Large intestine (tissue), 3 donors: Measurements from ENCODE around the gene CDX1. TPM values are rescaled to one million over a fixed set of nuclear protein-coding genes. Genes with fewer than 3 reads are reported as not detected.

Source experiments
- DNase-seq, 2 donors: peaks; one replicate each; pipeline versions ENCODE4 v3.0.0 to v3.0.0-alpha.2; 2013
- H3K27ac ChIP-seq: one replicate; pipeline ENCODE4 v1.5.1; 2013; ENCODE audit warnings: low read length
- H3K27me3 ChIP-seq: 2 replicates; pipeline ENCODE4 v1.6.1; 2013; ENCODE audit warnings: low read length; ENCODE audit not compliant: control insufficient read depth, insufficient read depth
- H3K36me3 ChIP-seq: 2 replicates; pipeline ENCODE4 v1.6.1; 2013; ENCODE audit warnings: low read length; ENCODE audit not compliant: control insufficient read depth, insufficient read depth
- H3K4me1 ChIP-seq: one replicate; pipeline ENCODE4 v1.6.1; 2013; ENCODE audit warnings: low read length; ENCODE audit not compliant: control insufficient read depth, insufficient read depth
- H3K4me3 ChIP-seq: one replicate; pipeline ENCODE4 v1.5.1; 2013; ENCODE audit warnings: low read length
- H3K9me3 ChIP-seq: one replicate; pipeline ENCODE4 v1.6.1; 2013; ENCODE audit warnings: mild to moderate bottlenecking, low read depth, low read length, moderate library complexity; ENCODE audit not compliant: control insufficient read depth
- WGBS: methylation state at CpG from one replicate; pipeline ENCODE4 v1.1.5; 2013; ENCODE audit warnings: low lambda C conversion rate; ENCODE audit not compliant: insufficient coverage; 5-methylcytosine and 5-hydroxymethylcytosine counted together
- polyA plus RNA-seq: library from polyadenylated mRNA; unstranded; fragments of 120-200 nt; gene quantifications from one replicate; pipeline ENCODE4 v1.2.1, GENCODE V29; 2013

Gene CDX1
- polyA plus RNA-seq, 1 donor: 196 TPM

GRCh38 chr5:150181766-150182545, 15.4 kb downstream of the CDX1 start:
- no CpG with 5 or more reads among the region's 9 CpGs for WGBS

GRCh38 chr5:150182774-150183173, 16.2 kb downstream of the CDX1 start:
- WGBS: no CpG with 5 or more reads among the region's 10 CpGs
- H3K36me3 ChIP-seq: peaks cover 52% of the 10 kb centered on the region
- no peak for DNase-seq
- peaks cover 97% of the 10 kb centered on the region for H3K4me1 ChIP-seq
- H3K27ac ChIP-seq: peak overlapping the region; percentile 90
- no peaks in the 10 kb centered on the region for H3K9me3 ChIP-seq
- H3K27me3 ChIP-seq: no peaks in the 10 kb centered on the region
- no peak overlapping the region for H3K4me3 ChIP-seq

More at GRCh38 chr5:150181766-150182545, 15.4 kb downstream of the CDX1 start:
- Histone ChIP-seq H3K4me3 (no peak overlapping the region), H3K27me3 (no peaks in the 10 kb centered on the region), H3K9me3 (no peaks in the 10 kb centered on the region), H3K27ac (peak overlapping the region; percentile 90), H3K36me3 (peaks cover 52% of the 10 kb centered on the region), H3K4me1 (peaks cover 97% of the 10 kb centered on the region)
- DNase-seq: no peak

- H3K4me1 ChIP-seq: peaks cover 98% of the 10 kb centered on the region
- no CpG with 5 or more reads among the region's 12 CpGs for WGBS
Observed at GRCh38 chr5:150183436-150183835, 16.9 kb downstream of the CDX1 start.

GRCh38 chr5:150184006-150184405, 17.4 kb downstream of the CDX1 start:
- peaks cover 50% of the 10 kb centered on the region for H3K36me3 ChIP-seq
- no CpG with 5 or more reads among the region's 2 CpGs for WGBS
- H3K27ac ChIP-seq: peak overlapping the region; percentile 90
- H3K27me3 ChIP-seq: no peaks in the 10 kb centered on the region
- H3K4me3 ChIP-seq: no peak overlapping the region
- H3K4me1 ChIP-seq: peaks cover 98% of the 10 kb centered on the region
- H3K9me3 ChIP-seq: no peaks in the 10 kb centered on the region
- DNase-seq: no peak

More at GRCh38 chr5:150183436-150183835, 16.9 kb downstream of the CDX1 start:
- no peak overlapping the region for H3K4me3 ChIP-seq
- H3K36me3 ChIP-seq: peaks cover 52% of the 10 kb centered on the region
- H3K27me3 ChIP-seq: no peaks in the 10 kb centered on the region
- no peaks in the 10 kb centered on the region for H3K9me3 ChIP-seq
- DNase-seq: no peak
- peak overlapping the region; percentile 90 for H3K27ac ChIP-seq

GRCh38 chr5:150184990-150185912, 18.7 kb downstream of the CDX1 start:
- DNase-seq: peak; percentile 95 to 98
- peaks cover 10% of the 10 kb centered on the region for H3K27me3 ChIP-seq
- H3K4me1 ChIP-seq: peaks cover 96% of the 10 kb centered on the region
- H3K36me3 ChIP-seq: peaks cover 41% of the 10 kb centered on the region
- no peak overlapping the region for H3K4me3 ChIP-seq
- no CpG with 5 or more reads among the region's 12 CpGs for WGBS
- no peaks in the 10 kb centered on the region for H3K9me3 ChIP-seq
- peak overlapping the region; percentile 90 for H3K27ac ChIP-seq

- Histone ChIP-seq H3K27ac (peak overlapping the region; percentile 90), H3K36me3 (peaks cover 41% of the 10 kb centered on the region), H3K4me1 (peaks cover 92% of the 10 kb centered on the region), H3K9me3 (no peaks in the 10 kb centered on the region), H3K4me3 (no peak overlapping the region), H3K27me3 (peaks cover 18% of the 10 kb centered on the region)
- no CpG with 5 or more reads among the region's 8 CpGs for WGBS
- DNase-seq: no peak
Observed at GRCh38 chr5:150186137-150186536, 19.6 kb downstream of the CDX1 start.

GRCh38 chr5:150186897-150187296, 20.3 kb downstream of the CDX1 start:
- Histone ChIP-seq H3K9me3 (no peaks in the 10 kb centered on the region), H3K4me1 (peaks cover 85% of the 10 kb centered on the region), H3K36me3 (peaks cover 37% of the 10 kb centered on the region), H3K4me3 (no peak overlapping the region), H3K27ac (peak overlapping the region; percentile 90), H3K27me3 (peaks cover 18% of the 10 kb centered on the region)
- WGBS: no CpG with 5 or more reads among the region's 4 CpGs
- DNase-seq: peak in 1 of 2 donors; percentile 69

GRCh38 chr5:150188146-150188842, 21.7 kb downstream of the CDX1 start:
- Histone ChIP-seq H3K4me3 (no peak overlapping the region), H3K36me3 (peaks cover 23% of the 10 kb centered on the region), H3K4me1 (peaks cover 71% of the 10 kb centered on the region), H3K27ac (peak overlapping the region; percentile 90), H3K9me3 (no peaks in the 10 kb centered on the region), H3K27me3 (peaks cover 18% of the 10 kb centered on the region)
- WGBS: 0% methylated on average over 1 of the region's 3 CpGs
- DNase-seq: peak; percentile 74 to 80

GRCh38 chr5:150189326-150189725, 22.7 kb downstream of the CDX1 start:
- no peak for DNase-seq
- H3K4me1 ChIP-seq: peaks cover 60% of the 10 kb centered on the region
- peaks cover 13% of the 10 kb centered on the region for H3K36me3 ChIP-seq
- peaks cover 18% of the 10 kb centered on the region for H3K27me3 ChIP-seq
- 100% methylated on average over 1 of the region's 3 CpGs for WGBS
- H3K9me3 ChIP-seq: no peaks in the 10 kb centered on the region
- H3K4me3 ChIP-seq: no peak overlapping the region
- H3K27ac ChIP-seq: peak overlapping the region; percentile 90
